Stimulated activated CD4-positive, alpha-beta T cell treated with anti-CD3 and anti-CD28 coated beads, Interleukin-12 subunit alpha, Interleukin-12 subunit beta, amount 100 ng/mL, for 48 hours (primary cell): ENCODE data around the gene C11orf65.

ENCODE experiments used
- DNase-seq, 3 donors: peaks; one replicate each; pipeline ENCODE4 v3.0.0-alpha.2; 2020; ENCODE audit warnings: low read depth in 2 of 3, low spot score in 1 of 3

Gene C11orf65

GRCh38 chr11:108370990-108371389, 96.3 kb downstream of the C11orf65 start:
- DNase-seq, result no peak

GRCh38 chr11:108370315-108370714, 97.0 kb downstream of the C11orf65 start:
- no peak for DNase-seq

- DNase-seq, result no peak
Observed at GRCh38 chr11:108369064-108369463, 98.3 kb downstream of the C11orf65 start.

GRCh38 chr11:108368134-108368533, 99.2 kb downstream of the C11orf65 start:
- DNase-seq, result no peak

GRCh38 chr11:108364159-108364558, 103.2 kb downstream of the C11orf65 start:
- DNase-seq, result no peak

GRCh38 chr11:108351468-108351867, 115.9 kb downstream of the C11orf65 start:
- no peak for DNase-seq

- DNase-seq, result no peak
Observed at GRCh38 chr11:108346451-108346850, 120.9 kb downstream of the C11orf65 start.

- DNase-seq, result no peak
Observed at GRCh38 chr11:108345767-108346166, 121.6 kb downstream of the C11orf65 start.

- DNase-seq, result no peak
Observed at GRCh38 chr11:108343714-108344113, 123.6 kb downstream of the C11orf65 start.

- no peak for DNase-seq
Observed at GRCh38 chr11:108341654-108342053, 125.7 kb downstream of the C11orf65 start.

- no peak for DNase-seq
Observed at GRCh38 chr11:108340973-108341372, 126.4 kb downstream of the C11orf65 start.

GRCh38 chr11:108338750-108339149, 128.6 kb downstream of the C11orf65 start:
- DNase-seq, result no peak

- DNase-seq, result no peak
Observed at GRCh38 chr11:108333403-108333899, 133.9 kb downstream of the C11orf65 start.
